OCI-LY1 (cell line): ENCODE measurements around the gene ARMC9.
A peak's percentile ranks its signal among the peaks of the same experiment; 100 is the strongest.

ENCODE experiments used
- EZH2 ChIP-seq: fragments of 200-600 bp; sonication (generic), shearing (Covaris generic); IDR thresholded peaks from 2 replicates; pipeline ENCODE4 v1.8.0; 2017; ENCODE audit warnings: borderline replicate concordance, mixed run types, mild to moderate bottlenecking, antibody characterized with exemption, low read length, moderate library complexity, mixed read lengths
- TF ChIP-seq, protein P1 (sequence below): fragments of 200-600 bp; sonication (generic), shearing (Covaris generic); IDR thresholded peaks from 2 replicates; pipeline ENCODE4 v1.5.1; 2017; ENCODE audit warnings: mild to moderate bottlenecking, antibody characterized with exemption, low read length, moderate library complexity, mixed read lengths

DNA sequence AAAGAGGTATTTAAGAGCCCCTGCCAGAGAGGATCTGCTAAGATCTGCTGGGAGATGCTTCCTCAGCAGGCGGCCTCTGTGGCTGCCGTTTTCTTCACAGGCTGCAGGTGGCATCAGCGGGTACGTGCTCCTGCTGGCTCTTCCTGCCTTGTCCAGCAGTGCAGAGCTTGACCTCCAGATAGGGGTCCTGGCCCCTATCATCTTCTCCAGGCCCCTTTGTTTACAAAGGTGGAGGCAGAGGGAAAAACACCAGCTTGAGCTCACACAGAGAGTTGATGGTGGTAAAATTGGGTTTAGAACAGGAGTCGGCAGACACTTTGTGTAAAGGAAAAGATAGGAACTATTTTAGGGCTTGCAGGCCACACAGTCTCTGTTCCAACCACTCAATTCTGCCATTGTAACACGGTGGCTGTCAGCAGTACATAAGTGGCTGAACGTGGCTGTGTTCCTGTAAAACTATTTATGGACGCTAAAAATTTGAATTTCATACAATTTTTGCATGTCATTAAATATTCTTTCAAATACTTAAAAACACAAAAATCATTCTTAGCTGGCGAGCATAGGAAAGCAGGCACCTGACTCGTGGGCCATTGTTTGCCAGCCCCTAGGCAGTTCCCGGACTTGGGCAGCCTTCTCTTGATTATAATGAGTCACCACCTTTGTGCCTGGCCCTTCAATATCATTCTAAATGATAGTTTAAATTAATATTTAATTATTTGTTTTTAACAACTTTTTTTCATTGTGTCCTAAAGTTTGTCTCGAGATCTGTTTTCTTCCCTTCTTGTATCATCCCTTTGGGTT is 98.9 kb downstream of the ARMC9 start:
- TF ChIP-seq, protein P1, sequence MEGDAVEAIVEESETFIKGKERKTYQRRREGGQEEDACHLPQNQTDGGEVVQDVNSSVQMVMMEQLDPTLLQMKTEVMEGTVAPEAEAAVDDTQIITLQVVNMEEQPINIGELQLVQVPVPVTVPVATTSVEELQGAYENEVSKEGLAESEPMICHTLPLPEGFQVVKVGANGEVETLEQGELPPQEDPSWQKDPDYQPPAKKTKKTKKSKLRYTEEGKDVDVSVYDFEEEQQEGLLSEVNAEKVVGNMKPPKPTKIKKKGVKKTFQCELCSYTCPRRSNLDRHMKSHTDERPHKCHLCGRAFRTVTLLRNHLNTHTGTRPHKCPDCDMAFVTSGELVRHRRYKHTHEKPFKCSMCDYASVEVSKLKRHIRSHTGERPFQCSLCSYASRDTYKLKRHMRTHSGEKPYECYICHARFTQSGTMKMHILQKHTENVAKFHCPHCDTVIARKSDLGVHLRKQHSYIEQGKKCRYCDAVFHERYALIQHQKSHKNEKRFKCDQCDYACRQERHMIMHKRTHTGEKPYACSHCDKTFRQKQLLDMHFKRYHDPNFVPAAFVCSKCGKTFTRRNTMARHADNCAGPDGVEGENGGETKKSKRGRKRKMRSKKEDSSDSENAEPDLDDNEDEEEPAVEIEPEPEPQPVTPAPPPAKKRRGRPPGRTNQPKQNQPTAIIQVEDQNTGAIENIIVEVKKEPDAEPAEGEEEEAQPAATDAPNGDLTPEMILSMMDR, result peak; percentile 91
- TF ChIP-seq EZH2, result no peak
